Spleen (tissue), 11 donors: Measurements from ENCODE around the gene BMP15. TPM values are rescaled to one million over a fixed set of nuclear protein-coding genes. Genes with fewer than 3 reads are reported as not detected.

Experiments used
- DNase-seq: peaks from one replicate; pipeline ENCODE4 v3.0.0-alpha.2; 2020
- H3K27ac ChIP-seq, 8 donors: fragments of 200-600 bp; sonication (generic) in 7 of 8; 1 replicate in 4 of 8; 2 replicates in 4 of 8; pipeline versions ENCODE4 v1.5.0 to v1.8.0; 2016 to 2021; ENCODE audit warnings: inconsistent platforms in 4 of 8, mild to moderate bottlenecking in 4 of 8, moderate library complexity in 1 of 8
- H3K27me3 ChIP-seq, 7 donors: fragments of 200-600 bp; sonication (generic) in 6 of 7; replicated peaks in 1 of 7; 1 replicate in 4 of 7; 2 replicates in 3 of 7; pipeline versions ENCODE4 v1.5.0 to v1.8.0; 2016 to 2021; ENCODE audit warnings: inconsistent platforms in 3 of 7, mild to moderate bottlenecking in 1 of 7
- H3K36me3 ChIP-seq, 6 donors: fragments of 200-600 bp; sonication (generic) in 5 of 6; 1 replicate in 4 of 6; 2 replicates in 2 of 6; pipeline versions ENCODE4 v1.5.0 to v1.8.0; 2016 to 2021; ENCODE audit warnings: inconsistent platforms in 2 of 6
- H3K4me1 ChIP-seq, 6 donors: fragments of 200-600 bp; sonication (generic) in 5 of 6; 1 replicate in 3 of 6; 2 replicates in 3 of 6; pipeline versions ENCODE4 v1.5.0 to v1.8.0; 2016 to 2021; ENCODE audit warnings: inconsistent platforms in 3 of 6
- H3K4me3 ChIP-seq, 8 donors: fragments of 200-600 bp; sonication (generic) in 7 of 8; 1 replicate in 4 of 8; 2 replicates in 4 of 8; pipeline versions ENCODE4 v1.5.0 to v1.8.0; 2016 to 2021; ENCODE audit warnings: inconsistent platforms in 4 of 8, mild to moderate bottlenecking in 4 of 8, moderate library complexity in 2 of 8
- H3K9me3 ChIP-seq, 8 donors: fragments of 200-600 bp; sonication (generic) in 7 of 8; 1 replicate in 4 of 8; 2 replicates in 4 of 8; pipeline versions ENCODE4 v1.5.0 to v1.8.0; 2016 to 2021; ENCODE audit warnings: inconsistent platforms in 4 of 8
- CTCF ChIP-seq, 11 experiments: fragments of 200-600 bp in 7 of 11; fragments of 450-650 bp in 4 of 11; sonication (generic) in 4 of 11; IDR thresholded peaks in 8 of 11; conservative IDR thresholded peaks in 3 of 11; 1 replicate in 7 of 11; 2 replicates in 4 of 11; pipeline versions ENCODE4 v1.4.0 to v1.8.0; 2016 to 2021; ENCODE audit warnings: antibody characterized with exemption in 11 of 11, inconsistent platforms in 4 of 11, mild to moderate bottlenecking in 1 of 11
- POLR2A ChIP-seq, 3 donors: fragments of 450-650 bp; IDR thresholded peaks; one replicate each; pipeline ENCODE4 v1.5.1; 2017; ENCODE audit warnings: antibody characterized with exemption in 3 of 3, mild to moderate bottlenecking in 1 of 3
- POLR2AphosphoS5 ChIP-seq, 3 donors: sonication (generic); formaldehyde crosslinking; IDR thresholded peaks; one replicate each; pipeline ENCODE4 v1.5.1; 2017; ENCODE audit warnings: antibody characterized with exemption in 3 of 3
- WGBS, 5 donors: extraction: QIAGEN DNeasy Blood & Tissue Kit in 3 of 5; methylation state at CpG; one replicate each; pipeline versions ENCODE4 v1.1.5 to v1.1.7; 2013 to 2018; 5-methylcytosine and 5-hydroxymethylcytosine counted together
- intact Hi-C: fragments of 100-400 bp; cut with DNase I; formaldehyde crosslinking; loops from one replicate; pipeline ENCODE4 v1.15.0; 2023; ENCODE audit warnings: low total_unique reads
- polyA plus RNA-seq, 3 donors: library from polyadenylated mRNA; stranded (reverse); fragments of 200-250 nt; gene quantifications; one replicate each; pipeline ENCODE4 v1.2.1, GENCODE V29; 2013
- total RNA-seq, 7 donors: library from RNA; depleted of rRNA in 3 of 7; stranded (reverse); fragments of >200 nt in 3 of 7; fragmentation: NEBNext Ultra II Directional in 4 of 7; extraction: Animal tissue kit (Norgen Biotek cat#: 25700) in 4 of 7; gene quantifications; one replicate each; pipeline versions ENCODE4 v1.1.0 to v1.2.1, GENCODE V29; 2016 to 2021
- donor health status: healthy with polysubstance abuse.
- donor health status: DM: no; HTN: no; CAD: no; lungs with moderate emphysema.
- donor health status: DM: no; HTN: no; CAD: no.
- donor health status: Bipolar disorder and iron deficiency.
- donor health status: healthy.
- donor health status: DM: no; HTN: no; CAD: no.
- donor health status: DM: yes; HTN: yes; CAD: no.

BMP15 gene
- total and polyA plus RNA-seq, 10 donors: not detected

- no peaks in the 10 kb centered on the region for H3K9me3 ChIP-seq
- H3K4me3 ChIP-seq: no peak overlapping the region
- no peak for TF ChIP-seq POLR2A (IDR thresholded peaks at IDR 0.05)
- no peak for TF ChIP-seq POLR2AphosphoS5 (IDR thresholded peaks at IDR 0.05)
- no peak for TF ChIP-seq CTCF (IDR thresholded peaks at IDR 0.05 in 8 of 11, conservative IDR thresholded peaks at IDR 0.05 in 3 of 11)
- no peak for DNase-seq
- H3K4me1 ChIP-seq: no peaks in the 10 kb centered on the region
- intact Hi-C loops: no loop called here
- no peak overlapping the region for H3K27ac ChIP-seq
- H3K36me3 ChIP-seq: no peaks in the 10 kb centered on the region
- no peaks in the 10 kb centered on the region for H3K27me3 ChIP-seq
Observed at GRCh38 chrX:50913520-50913919, 3.0 kb downstream of the BMP15 start.

GRCh38 chrX:50920132-50920531 is 9.6 kb downstream of the BMP15 start:
- Histone ChIP-seq H3K27me3 (peaks cover 0 to 4% (median 0%) of the 10 kb centered on the region in 7 donors), H3K36me3 (no peaks in the 10 kb centered on the region), H3K4me3 (no peak overlapping the region), H3K4me1 (no peaks in the 10 kb centered on the region), H3K9me3 (peaks cover 0 to 6% (median 0%) of the 10 kb centered on the region in 8 donors), H3K27ac (no peak overlapping the region)
- no peak for DNase-seq
- intact Hi-C loops: no loop called here
- peak in 2 of 11 experiments; percentile 12 to 23 for TF ChIP-seq CTCF (IDR thresholded peaks at IDR 0.05 in 8 of 11, conservative IDR thresholded peaks at IDR 0.05 in 3 of 11)
- TF ChIP-seq POLR2A (IDR thresholded peaks at IDR 0.05): no peak
- TF ChIP-seq POLR2AphosphoS5 (IDR thresholded peaks at IDR 0.05): no peak

- no peak for TF ChIP-seq CTCF (IDR thresholded peaks at IDR 0.05 in 8 of 11, conservative IDR thresholded peaks at IDR 0.05 in 3 of 11)
- TF ChIP-seq POLR2A (IDR thresholded peaks at IDR 0.05): no peak
- no peak for TF ChIP-seq POLR2AphosphoS5 (IDR thresholded peaks at IDR 0.05)
- intact Hi-C loops: no loop called here
- no peaks in the 10 kb centered on the region for H3K36me3 ChIP-seq
- H3K27ac ChIP-seq: no peak overlapping the region
- peaks cover 0 to 6% (median 0%) of the 10 kb centered on the region in 8 donors for H3K9me3 ChIP-seq
- DNase-seq: peak; percentile 54
- H3K27me3 ChIP-seq: peaks cover 0 to 4% (median 0%) of the 10 kb centered on the region in 7 donors
- H3K4me1 ChIP-seq: no peaks in the 10 kb centered on the region
- H3K4me3 ChIP-seq: no peak overlapping the region
Observed at GRCh38 chrX:50927127-50927526, 16.6 kb downstream of the BMP15 start.

- Histone ChIP-seq H3K9me3 (no peaks in the 10 kb centered on the region), H3K4me1 (no peaks in the 10 kb centered on the region), H3K4me3 (no peak overlapping the region), H3K27me3 (peaks cover 0 to 4% (median 0%) of the 10 kb centered on the region in 7 donors), H3K36me3 (no peaks in the 10 kb centered on the region), H3K27ac (no peak overlapping the region)
- peak; percentile 68 for DNase-seq
- TF ChIP-seq POLR2AphosphoS5 (IDR thresholded peaks at IDR 0.05) (no peak), CTCF (IDR thresholded peaks at IDR 0.05 in 8 of 11, conservative IDR thresholded peaks at IDR 0.05 in 3 of 11) (no peak), POLR2A (IDR thresholded peaks at IDR 0.05) (no peak)
- intact Hi-C loops: no loop called here
- 62 to 84% (median 76%) methylated on average over 2 to 3 of the region's 3 CpGs for WGBS, 5 donors
Observed at GRCh38 chrX:50941638-50942037, 31.1 kb downstream of the BMP15 start.
